Ramos (cell line): ENCODE data around the gene MLXIP.
"Not testable (repeated sequence)": the region's sequence is repeated elsewhere in the genome, so short reads cannot be mapped to it uniquely, and the experiment has no call there.

Source experiments
- in situ Hi-C: fragments of 300-500 bp; cut with MboI; formaldehyde crosslinking; loops from one replicate; pipeline ENCODE4 v1.14.3; 2022; ENCODE audit warnings: low sequenced_read_pairs; ENCODE audit not compliant: unreplicated experiment

Gene MLXIP

GRCh38 chr12:122167356-122167925, 88.9 kb downstream of the MLXIP start:
- in situ Hi-C loops = no loop called here

GRCh38 chr12:122168492-122168891, 89.9 kb downstream of the MLXIP start:
- in situ Hi-C loops = no loop called here

GRCh38 chr12:122171399-122171798, 92.8 kb downstream of the MLXIP start:
- in situ Hi-C loops = no loop called here

GRCh38 chr12:122172262-122172939, 93.8 kb downstream of the MLXIP start:
- in situ Hi-C loops = no loop called here

GRCh38 chr12:122174155-122174845, 95.7 kb downstream of the MLXIP start, which contains the start of gene IL31:
TSS of gene IL31 (minus strand) at chr12:122174221. CDS start at chr12:122174172, 49 bp downstream.
- in situ Hi-C loops = no loop called here

- in situ Hi-C loops = not testable (repeated sequence)
Observed at GRCh38 chr12:122176473-122176872, 97.9 kb downstream of the MLXIP start.

GRCh38 chr12:122182887-122183587, 104.5 kb downstream of the MLXIP start, which contains the start of gene LRRC43:
TSS of gene LRRC43 (plus strand) at chr12:122183123. CDS start at chr12:122183145, 22 bp downstream.
- in situ Hi-C loops = no loop called here

- in situ Hi-C loops = no loop called here
Observed at GRCh38 chr12:122183588-122183940, 105.0 kb downstream of the MLXIP start.

GRCh38 chr12:122184517-122184916, 106.0 kb downstream of the MLXIP start:
- in situ Hi-C loops = no loop called here

GRCh38 chr12:122185079-122185478, 106.5 kb downstream of the MLXIP start:
- in situ Hi-C loops = no loop called here

- in situ Hi-C loops = no loop called here
Observed at GRCh38 chr12:122185494-122186082, 107.0 kb downstream of the MLXIP start.

- in situ Hi-C loops = no loop called here
Observed at GRCh38 chr12:122187466-122187865, 108.9 kb downstream of the MLXIP start.

GRCh38 chr12:122189626-122190475, 111.3 kb downstream of the MLXIP start:
- in situ Hi-C loops = no loop called here

GRCh38 chr12:122190842-122191668, 112.5 kb downstream of the MLXIP start:
- in situ Hi-C loops = no loop called here

- in situ Hi-C loops = no loop called here
Observed at GRCh38 chr12:122192441-122192840, 113.9 kb downstream of the MLXIP start.

GRCh38 chr12:122194804-122195203, 116.2 kb downstream of the MLXIP start:
- in situ Hi-C loops = no loop called here

GRCh38 chr12:122195405-122195804, 116.8 kb downstream of the MLXIP start:
- in situ Hi-C loops = no loop called here
